Nucleus accumbens (tissue), 56 donors: ENCODE measurements around the gene GORAB.

Experiments used
- DNase-seq, 56 donors: peaks; one replicate each; lab custom pipeline; 2025; lab: John Stamatoyannopoulos, UW

GORAB gene

DNA sequence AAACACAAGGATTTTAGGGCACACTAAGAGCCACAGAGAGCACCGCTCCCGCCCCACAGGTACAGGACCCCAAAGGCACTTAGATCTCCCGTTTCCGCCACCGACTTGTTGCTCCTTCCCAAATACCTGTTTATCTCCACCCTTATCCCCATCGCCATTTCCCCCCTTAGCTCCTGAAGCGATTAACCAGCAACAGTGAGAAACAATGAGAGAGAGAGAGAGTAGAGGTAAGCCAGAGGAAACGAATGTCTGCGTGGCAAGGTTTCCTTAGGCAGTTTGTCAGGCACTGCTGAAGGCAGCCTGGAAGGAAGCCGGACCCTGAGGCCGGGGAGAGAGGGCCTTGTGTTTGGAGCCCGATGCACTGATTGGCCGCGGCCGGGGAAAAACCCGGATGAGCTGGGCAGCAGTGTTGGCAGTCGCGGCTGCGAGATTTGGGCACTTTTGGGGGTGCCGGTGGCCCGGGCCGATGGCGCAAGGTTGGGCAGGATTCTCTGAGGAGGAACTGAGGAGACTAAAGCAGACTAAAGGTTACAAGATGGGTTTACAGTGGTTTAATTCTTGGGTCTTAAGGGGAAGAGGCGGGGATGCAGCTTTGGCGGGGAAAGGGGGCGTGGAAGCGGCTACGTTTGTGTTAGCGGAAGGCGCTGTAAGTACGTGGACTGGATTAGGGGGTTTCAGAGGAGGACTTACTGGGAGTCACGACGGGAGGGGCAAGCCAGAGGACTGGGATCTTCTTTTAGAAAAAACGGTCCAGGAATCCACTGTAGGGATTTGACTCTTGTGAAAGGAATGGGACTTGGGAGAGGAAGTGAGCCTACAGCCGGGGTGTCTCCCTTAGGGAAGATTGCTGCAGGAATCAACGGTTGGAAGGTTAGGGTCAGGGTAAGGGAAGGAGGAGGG lies at the start of gene GORAB:
GORAB (plus strand) TSS at position 409 of the 900 bp plus-strand sequence; CDS start at position 467, 58 bp downstream.
- DNase-seq = peak in 55 of 56 donors; percentile 44 to 94 (median 83)

DNA sequence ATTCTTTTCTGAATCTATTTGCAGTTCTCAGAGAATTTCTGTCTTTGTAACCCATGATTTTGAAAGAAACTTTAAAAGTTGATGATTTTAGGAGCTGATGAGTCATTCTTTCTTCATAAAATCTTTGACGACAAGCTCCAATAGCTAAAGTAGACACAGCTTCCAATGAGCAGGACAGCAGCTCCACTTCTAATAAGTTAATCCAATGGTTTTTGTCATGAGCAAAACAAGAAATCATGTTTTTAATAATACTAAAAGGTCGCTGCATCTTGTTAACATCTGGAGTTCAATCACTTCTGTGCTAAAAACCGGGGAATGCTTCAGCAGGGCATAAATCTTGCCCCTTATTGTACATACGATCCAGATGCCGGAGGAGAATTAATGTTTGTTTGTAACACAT lies 48.9 kb upstream of the GORAB start:
- no peak for DNase-seq

DNA sequence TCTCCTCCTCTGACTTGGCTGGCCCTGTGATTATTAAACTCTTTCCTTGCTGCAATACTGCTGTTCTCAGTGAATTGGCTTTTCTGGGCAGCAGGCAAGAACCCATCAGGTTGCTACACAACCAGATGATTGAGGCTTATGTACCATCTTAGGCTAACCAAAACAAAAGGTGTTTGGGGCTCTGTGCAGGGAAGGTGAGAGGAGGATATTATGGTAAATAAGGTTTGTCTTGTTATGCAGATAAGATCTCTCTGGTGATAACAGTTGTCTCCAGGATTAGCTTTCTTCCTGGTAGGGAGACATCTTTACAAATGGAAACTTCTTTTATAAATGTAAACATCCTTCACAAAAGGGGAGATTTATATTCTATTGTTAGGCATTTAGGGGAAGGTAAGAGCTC lies 44.5 kb upstream of the GORAB start:
- DNase-seq = no peak

DNA sequence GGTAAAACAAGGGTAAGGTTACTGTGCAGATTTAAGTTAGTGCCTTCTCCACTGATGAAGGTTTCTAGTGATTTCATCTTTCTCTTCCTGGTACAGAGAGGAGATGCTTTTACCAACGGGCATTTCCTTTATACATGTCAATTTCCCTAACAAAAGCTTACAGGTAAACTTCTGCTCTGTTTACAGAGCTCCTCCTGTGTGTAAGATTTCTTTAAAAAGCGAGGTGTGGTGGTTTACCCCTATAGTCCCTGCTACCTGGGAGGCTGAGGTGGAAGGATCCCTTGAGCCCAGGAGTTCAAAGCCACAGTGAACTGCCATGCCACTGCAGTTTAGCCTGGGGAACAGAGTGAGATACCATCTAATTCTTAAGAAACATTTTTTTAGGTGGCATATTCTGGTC lies 40.7 kb upstream of the GORAB start:
- DNase-seq = no peak

DNA sequence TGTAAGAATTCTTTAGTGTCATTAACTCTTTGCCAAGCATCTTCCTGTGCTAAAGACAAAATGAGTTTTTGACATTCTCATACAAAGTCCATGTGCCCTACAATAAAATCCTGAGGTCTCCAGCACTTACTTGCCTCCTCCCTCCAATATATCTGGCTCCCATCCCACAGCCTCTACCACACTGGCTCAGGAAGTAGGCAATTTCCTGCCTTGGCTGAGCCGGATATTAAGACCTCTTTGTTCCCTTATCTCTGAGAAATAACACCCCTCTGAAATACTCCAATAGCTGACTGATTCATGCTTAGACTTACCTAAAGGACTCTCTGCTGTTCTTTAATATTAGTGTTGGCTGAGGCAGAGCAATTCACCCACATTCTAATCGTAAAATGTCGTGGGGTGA lies 37.6 kb upstream of the GORAB start:
- DNase-seq = no peak

DNA sequence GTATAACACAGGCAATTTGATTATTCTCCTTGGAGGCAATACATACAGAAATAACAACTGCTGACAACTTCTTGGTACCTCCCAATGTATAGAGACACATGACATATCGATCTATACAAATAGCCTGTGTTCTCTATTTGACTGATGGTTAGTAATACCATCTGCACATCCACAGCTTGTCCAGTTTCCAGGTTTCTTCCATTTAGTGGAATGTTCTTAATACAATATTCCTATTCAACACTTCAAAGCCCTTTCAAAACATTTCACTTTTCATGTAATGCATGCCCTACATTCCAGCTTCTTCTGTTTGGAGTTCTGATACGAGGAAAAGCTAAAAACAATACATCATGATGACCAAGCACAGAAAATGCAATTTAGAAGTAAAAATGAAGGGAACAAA lies 37.0 kb upstream of the GORAB start:
- DNase-seq = no peak

GRCh38 chr1:170498876-170499275 lies 33.1 kb upstream of the GORAB start:
- DNase-seq = no peak

- no peak for DNase-seq
Measured at GRCh38 chr1:170503665-170504064, 28.3 kb upstream of the GORAB start.

DNA sequence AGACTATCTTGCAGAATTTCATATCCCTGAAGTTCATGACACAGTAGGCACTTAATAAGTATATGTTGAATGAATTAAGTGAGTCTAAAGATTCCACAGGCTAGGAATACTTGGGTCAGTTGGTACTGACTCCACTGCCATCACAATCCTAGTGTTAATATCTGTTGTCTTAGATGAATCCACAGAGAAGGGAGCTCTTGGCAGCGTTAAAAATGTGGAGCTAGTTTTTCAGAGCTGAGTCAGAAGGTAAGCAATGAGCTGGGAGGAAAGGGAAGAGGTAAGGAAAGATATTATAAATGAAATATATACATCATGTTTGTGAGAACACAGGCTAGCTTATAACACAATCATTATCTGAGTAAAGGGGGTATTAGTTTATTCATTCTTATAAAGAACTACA lies 21.8 kb upstream of the GORAB start:
- DNase-seq = no peak

DNA sequence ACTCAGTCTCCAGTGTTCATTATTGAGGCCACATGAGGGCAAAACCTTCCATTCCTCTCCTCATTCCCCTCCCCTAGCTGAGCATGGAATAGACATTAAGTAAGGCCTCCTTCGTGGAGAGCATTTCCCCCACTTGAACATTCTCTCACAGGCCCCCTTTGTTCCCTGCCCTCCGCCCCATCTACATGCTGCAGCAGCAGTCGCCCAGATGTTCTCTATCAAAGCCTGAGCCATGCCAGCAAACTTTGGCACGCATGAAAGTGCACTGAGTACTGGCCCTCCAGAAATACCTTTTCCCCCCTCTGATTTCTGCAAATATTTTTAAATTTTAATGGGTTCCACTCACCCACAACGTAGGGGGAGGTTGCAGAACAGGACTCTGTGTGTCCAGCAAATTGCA lies 20.9 kb upstream of the GORAB start:
- DNase-seq = no peak

GRCh38 chr1:170513138-170513537 lies 18.8 kb upstream of the GORAB start:
- no peak for DNase-seq

DNA sequence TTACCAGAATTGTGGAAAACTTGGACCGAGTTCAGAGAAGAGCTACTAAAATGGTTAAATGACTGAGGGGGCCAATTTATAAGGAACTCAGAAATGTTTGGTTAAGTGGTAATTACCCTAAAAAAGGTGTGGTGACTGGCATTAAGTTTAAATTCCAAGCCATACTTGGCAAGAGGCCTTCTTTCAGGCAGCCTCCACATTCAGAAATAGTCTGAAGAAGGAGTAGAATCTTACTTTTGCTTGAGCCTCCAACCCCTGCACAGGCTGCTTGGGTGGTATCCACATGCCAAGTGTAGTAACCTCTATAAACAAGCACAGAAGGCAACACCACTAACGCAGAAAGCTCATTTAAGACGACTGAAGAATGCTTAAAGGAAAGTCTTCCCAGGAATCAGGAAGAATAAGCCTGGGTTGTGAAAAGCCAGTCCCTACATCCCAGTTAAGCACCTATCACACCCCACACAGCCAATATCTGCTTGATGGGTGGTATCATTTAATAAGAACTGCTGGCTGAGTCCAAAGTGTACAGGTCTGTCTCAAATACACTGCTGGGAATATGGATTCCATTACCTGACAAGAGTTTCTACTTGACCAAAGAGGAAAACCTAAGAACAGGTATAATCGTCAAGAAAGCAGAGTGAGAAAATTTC lies 13.7 kb upstream of the GORAB start:
- no peak for DNase-seq

GRCh38 chr1:170518965-170519364 lies 13.0 kb upstream of the GORAB start:
- DNase-seq = no peak

DNA sequence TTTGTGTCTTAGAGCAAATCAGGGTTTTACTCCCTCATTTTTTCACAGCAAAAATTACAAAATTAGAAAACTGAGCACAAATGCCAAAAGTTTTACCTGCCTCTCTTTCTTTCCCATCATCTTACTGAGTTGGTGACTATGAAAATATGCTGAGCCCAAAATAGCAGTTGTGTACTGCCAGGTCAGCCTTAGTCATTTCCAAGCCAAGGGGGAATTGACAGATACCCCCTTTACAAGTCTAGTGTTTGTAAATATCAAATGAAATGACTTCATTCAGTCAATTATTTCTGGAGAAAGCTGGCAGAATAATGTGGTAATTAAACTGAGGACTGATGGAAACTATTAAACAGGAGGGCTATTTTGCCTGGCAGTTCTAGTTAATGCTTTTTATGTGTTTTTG lies 11.4 kb upstream of the GORAB start:
- no peak for DNase-seq

DNA sequence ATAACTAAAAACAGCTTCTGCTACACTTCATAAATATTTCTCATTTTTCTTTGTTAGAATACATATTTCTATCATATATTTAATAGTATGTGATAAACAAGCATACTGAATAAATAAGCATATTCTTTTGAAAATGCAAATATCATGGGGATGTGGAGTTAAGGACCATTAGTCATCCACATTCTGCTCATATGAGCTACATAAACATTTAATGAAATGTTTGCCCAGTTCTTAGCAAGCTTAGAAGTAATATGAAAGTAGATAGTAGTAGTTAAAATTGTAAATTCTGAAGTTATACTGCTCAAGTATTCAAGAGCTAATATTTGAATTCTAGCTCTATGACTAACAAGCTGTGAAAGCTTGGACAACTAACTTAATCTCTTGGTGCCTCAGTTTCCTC lies 10.1 kb upstream of the GORAB start:
- DNase-seq = no peak

GRCh38 chr1:170530972-170531757 lies 801 bp upstream of the GORAB start:
- peak in 16 of 56 donors; percentile 1 to 28 (median 6) for DNase-seq

GRCh38 chr1:170533298-170533697 lies 1.3 kb downstream of the GORAB start:
- no peak for DNase-seq

- no peak for DNase-seq
Measured at GRCh38 chr1:170534626-170535147, 2.7 kb downstream of the GORAB start.

- DNase-seq = no peak
Measured at GRCh38 chr1:170535418-170535817, 3.5 kb downstream of the GORAB start.

GRCh38 chr1:170536924-170537551 lies 5.1 kb downstream of the GORAB start:
- DNase-seq = no peak
